Midbrain (tissue), 1 donor: ENCODE measurements around the gene KIF25.
A peak's percentile ranks its signal among the peaks of the same experiment; 100 is the strongest.

Source experiments
- DNase-seq: peaks from one replicate; lab custom pipeline; 2025; lab: John Stamatoyannopoulos, UW

KIF25 gene, protein sequence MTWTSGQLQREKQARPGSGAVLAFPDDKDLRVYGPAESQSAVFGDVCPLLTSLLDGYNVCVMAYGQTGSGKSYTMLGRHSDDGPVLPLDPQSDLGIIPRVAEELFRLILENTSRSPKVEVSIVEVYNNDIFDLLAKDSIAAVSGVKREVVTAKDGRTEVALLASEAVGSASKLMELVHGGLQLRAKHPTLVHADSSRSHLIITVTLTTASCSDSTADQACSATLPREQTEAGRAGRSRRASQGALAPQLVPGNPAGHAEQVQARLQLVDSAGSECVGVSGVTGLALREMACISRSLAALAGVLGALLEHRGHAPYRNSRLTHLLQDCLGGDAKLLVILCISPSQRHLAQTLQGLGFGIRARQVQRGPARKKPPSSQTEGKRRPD

DNA sequence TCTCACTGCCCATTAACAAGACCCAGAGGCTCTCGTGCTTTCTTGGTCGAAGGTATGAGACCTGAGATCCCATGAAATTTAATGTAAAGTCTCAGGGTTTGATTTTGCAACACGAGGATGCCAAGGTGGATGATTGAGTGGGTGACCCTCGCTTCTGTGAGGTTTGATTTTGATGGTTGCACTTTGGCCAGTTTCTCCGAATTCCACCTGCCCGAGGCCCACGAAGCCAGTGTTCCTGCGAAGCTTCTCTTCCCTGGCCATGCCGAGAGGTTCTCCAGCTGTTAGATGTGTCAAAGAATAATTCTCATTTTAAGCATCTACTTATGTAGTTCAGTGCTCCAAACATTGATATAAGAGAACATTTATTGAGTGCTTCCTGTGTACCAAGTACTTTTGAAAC is at the start of gene KIF25:
KIF25 (plus strand) TSS at position 30 of the 400 bp plus-strand sequence. CDS start 31,915 bp downstream, outside the sequence.
- no peak for DNase-seq

GRCh38 chr6:167947716-167948115 is 49.8 kb upstream of the KIF25 start:
- DNase-seq: no peak

GRCh38 chr6:167948716-167949115 is 48.8 kb upstream of the KIF25 start:
- no peak for DNase-seq

GRCh38 chr6:167949121-167949684 is 48.3 kb upstream of the KIF25 start:
- no peak for DNase-seq

DNA sequence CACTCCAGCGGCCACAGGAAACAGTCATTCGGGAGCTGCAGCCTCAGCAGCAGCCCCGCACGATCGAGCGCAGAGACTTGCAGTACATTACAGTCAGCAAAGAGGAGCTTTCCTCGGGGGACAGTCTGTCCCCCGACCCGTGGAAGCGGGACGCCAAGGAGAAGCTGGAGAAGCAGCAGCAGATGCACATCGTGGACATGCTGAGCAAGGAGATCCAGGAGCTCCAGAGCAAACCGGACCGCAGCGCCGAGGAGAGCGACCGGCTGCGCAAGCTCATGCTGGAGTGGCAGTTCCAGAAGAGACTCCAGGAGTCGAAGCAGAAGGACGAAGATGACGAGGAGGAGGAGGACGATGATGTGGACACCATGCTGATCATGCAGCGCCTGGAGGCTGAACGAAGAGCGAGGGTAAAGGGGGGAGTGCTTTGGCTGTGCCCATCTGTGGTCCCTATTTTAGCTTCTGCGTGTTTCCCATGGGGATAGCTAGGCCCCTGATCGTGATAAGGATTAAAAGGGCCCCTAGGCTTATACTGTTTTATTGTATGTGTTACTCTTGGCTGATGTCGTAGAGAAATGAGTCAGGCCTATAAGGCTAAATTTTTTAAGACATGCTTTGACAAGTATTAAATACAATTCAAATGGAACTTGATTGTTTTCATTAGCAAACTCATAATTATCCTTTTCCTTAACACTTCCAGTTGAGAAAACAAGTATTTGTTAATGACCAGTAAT is 45.5 kb upstream of the KIF25 start:
- no peak for DNase-seq

GRCh38 chr6:167952512-167952859 is 45.0 kb upstream of the KIF25 start:
- DNase-seq: no peak

DNA sequence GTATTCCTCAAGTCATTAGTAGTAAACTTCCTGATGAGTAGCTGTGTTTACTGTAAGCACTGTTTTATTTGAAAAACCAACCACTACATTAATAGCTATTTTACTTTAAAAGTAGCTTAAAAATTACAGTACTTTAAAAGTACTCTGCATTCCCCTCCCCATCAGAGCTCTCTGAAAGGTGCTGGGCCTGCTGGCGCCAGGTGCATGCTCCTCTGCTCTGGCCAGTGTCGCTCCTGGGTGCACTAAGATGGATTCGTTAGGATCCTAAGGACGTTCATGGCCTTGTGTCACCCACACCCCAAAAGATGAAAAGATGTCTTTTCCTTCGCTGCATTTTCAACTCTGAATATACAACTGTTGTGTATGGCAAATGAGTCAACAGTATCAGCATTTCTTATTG is 43.9 kb upstream of the KIF25 start:
- no peak for DNase-seq

GRCh38 chr6:167954151-167954550 is 43.3 kb upstream of the KIF25 start:
- DNase-seq: no peak

DNA sequence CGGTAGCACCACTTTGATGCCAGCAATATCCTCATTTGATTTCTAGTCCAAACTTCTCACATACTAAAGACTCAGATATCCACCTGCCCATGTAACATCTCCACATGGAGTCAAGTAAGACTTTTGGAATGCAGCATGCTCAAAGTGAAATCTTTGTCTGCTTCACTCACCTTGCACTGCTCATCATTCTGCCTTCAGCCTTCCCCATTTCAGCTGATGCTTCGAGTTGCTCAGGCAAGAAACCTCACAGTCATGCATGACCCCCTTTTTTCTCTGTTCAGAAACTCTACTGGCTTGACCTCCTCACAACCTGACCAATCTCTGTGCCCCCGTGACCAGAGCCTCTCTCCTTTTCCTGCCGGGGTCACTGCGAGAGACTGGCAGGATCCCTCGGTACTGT is 41.0 kb upstream of the KIF25 start:
- DNase-seq: no peak

GRCh38 chr6:167956983-167957492 is 40.4 kb upstream of the KIF25 start:
- DNase-seq: no peak

- DNase-seq: no peak
Measured at GRCh38 chr6:167957626-167958025, 39.8 kb upstream of the KIF25 start.

GRCh38 chr6:167960579-167960978 is 36.9 kb upstream of the KIF25 start:
- no peak for DNase-seq

DNA sequence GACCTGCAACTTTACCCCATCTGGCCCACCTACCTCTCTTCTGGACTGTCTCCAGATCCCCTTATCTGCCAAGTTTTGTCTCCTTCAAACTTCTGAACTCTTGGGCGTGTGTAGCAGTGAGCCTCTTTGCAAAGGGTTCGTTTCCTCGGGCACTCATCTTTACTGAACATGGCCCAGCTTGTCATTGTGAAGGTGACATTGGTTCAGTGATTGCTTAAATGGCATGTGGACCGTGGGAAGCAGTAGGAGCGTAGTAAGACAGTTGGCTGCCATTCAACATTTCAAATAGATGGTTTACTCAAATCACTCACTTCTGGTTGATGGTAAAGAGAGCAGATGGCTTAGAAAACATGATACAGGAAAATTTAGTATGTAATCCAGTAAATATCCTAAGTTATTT is 34.8 kb upstream of the KIF25 start:
- no peak for DNase-seq

GRCh38 chr6:167963589-167964057 is 33.8 kb upstream of the KIF25 start:
- no peak for DNase-seq

- no peak for DNase-seq
Measured at GRCh38 chr6:167965592-167966539, 31.6 kb upstream of the KIF25 start.

GRCh38 chr6:167966540-167966905 is 30.9 kb upstream of the KIF25 start:
- no peak for DNase-seq

DNA sequence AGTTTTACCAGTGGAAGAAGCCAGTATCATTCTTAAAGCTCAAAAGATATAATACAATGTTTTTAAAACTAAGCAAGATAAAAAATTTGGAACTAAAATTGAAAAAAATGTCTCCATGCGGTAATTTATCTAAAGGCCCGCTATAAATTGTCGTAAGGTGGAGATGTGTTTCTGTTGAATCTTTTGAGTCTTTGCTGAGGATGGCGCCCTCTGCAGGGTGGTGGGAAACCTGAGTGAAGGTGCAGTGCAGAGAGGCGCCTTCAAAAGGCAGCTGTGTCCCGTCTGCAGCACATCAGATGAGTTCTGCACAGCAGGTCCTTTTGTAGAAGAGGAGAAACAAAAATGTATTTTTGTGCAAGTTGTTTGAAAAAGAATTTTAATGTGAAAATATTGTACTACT is 29.4 kb upstream of the KIF25 start:
- no peak for DNase-seq

DNA sequence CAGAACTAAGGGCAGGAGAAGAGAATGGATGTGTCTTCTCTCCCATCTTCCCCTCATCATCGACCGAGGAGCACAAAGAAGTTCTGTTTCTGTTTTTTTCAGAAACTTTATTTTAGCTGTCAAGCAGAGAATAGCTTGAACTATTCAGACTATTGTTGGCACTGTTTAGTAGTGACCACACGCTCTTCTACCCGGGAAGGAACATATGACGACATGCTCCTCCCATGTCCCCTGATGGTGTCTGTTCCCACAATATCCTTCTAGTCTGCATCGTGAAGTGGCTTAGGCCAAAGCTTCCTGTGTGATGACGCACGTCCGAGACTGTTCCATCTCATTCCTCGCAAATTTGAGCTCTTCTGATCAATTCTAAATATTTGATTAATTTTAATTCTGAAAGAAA is 27.2 kb upstream of the KIF25 start:
- DNase-seq: peak; percentile 23

- DNase-seq: no peak
Measured at GRCh38 chr6:167972193-167972592, 25.3 kb upstream of the KIF25 start.

DNA sequence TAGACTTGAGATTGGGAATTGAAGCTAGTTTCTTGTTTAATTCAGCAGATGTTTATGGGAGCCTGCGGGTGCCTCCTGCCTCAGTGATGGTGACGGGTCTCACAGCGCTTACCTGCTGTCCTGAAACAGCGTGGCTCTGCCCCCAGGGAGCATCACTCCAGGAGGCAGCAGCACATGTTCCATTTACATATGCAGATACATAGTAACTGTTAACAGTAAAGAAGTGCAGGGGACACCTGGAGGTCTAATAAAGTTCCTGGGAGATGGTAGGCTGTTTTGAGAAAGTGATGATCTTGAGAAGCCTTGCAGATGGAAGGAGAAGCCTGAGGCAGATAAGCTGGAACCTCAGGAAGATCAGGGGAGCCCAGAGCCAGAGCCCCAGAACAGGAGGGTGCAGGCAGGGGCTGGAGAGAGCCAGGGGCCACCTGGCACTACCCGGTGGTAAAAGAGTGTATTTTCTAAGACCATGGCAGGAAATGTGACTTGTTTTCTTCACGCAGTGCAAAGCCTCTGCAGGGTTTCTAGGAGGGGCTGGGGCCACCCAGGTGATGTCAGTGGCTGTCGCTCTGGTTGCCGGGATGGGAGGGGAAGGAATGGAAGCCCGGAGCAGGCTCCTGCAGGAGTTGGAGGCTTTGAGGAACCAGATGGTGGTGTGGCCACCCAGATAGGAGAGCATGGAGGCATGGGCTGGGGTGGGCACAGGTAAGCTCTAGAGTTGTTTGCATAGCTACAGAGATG is 24.2 kb upstream of the KIF25 start:
- DNase-seq: no peak
